GM12865 (cell line): ENCODE measurements around the gene NDUFB7.
"Not testable (repeated sequence)": the region's sequence is repeated elsewhere in the genome, so short reads cannot be mapped to it uniquely, and the experiment has no call there.

Experiments
- DNase-seq: peaks from one replicate; pipeline ENCODE4 v3.0.0; 2010; ENCODE audit warnings: low read depth
- H3K4me3 ChIP-seq: 2 replicates; pipeline ENCODE4 v1.5.1; 2011; ENCODE audit warnings: mild to moderate bottlenecking, low read depth, low read length, control low read depth
- CTCF ChIP-seq: IDR thresholded peaks from 2 replicates; pipeline ENCODE4 v1.5.1; 2011; ENCODE audit warnings: low read length, control low read depth, low read depth, inconsistent platforms; ENCODE audit not compliant: insufficient read depth; ENCODE audit errors: missing control alignments

The NDUFB7 gene

GRCh38 chr19:14571695-14572490 is at the start of gene NDUFB7:
TSS of gene NDUFB7 (minus strand) at chr19:14572066. CDS start at chr19:14572000, 66 bp downstream.
- H3K4me3 ChIP-seq, result peak within 1 kb of the TSS; percentile 77

GRCh38 chr19:14619404-14619803 is 47.5 kb upstream of the NDUFB7 start:
- TF ChIP-seq CTCF, result no peak
- no peak for DNase-seq
- H3K4me3 ChIP-seq, result no peak overlapping the region

More at GRCh38 chr19:14571695-14572490, at the start of gene NDUFB7:
- TF ChIP-seq CTCF, result peak; percentile 92
- DNase-seq, result peak; percentile 98

- no peak overlapping the region for H3K4me3 ChIP-seq
- TF ChIP-seq CTCF, result no peak
- DNase-seq, result no peak
Observed at GRCh38 chr19:14616407-14616806, 44.5 kb upstream of the NDUFB7 start.

GRCh38 chr19:14615623-14616022 is 43.8 kb upstream of the NDUFB7 start:
- no peak overlapping the region for H3K4me3 ChIP-seq
- no peak for DNase-seq
- TF ChIP-seq CTCF, result no peak

GRCh38 chr19:14614099-14614412 is 42.2 kb upstream of the NDUFB7 start:
- H3K4me3 ChIP-seq, result no peak overlapping the region
- peak; percentile 24 for DNase-seq
- TF ChIP-seq CTCF, result no peak

GRCh38 chr19:14613399-14614098 is 41.7 kb upstream of the NDUFB7 start:
- H3K4me3 ChIP-seq, DNase-seq: not testable (repeated sequence)

- H3K4me3 ChIP-seq, result no peak overlapping the region
- DNase-seq, result no peak
- TF ChIP-seq CTCF, result no peak
Observed at GRCh38 chr19:14612657-14613056, 40.8 kb upstream of the NDUFB7 start.

- not testable (repeated sequence) for H3K4me3 ChIP-seq, DNase-seq
Observed at GRCh38 chr19:14612242-14612641, 40.4 kb upstream of the NDUFB7 start.
